ENCODE data around the gene DHFR. TPM values are rescaled to one million over a fixed set of nuclear protein-coding genes. Genes with fewer than 3 reads are reported as not detected.
A peak's percentile ranks its signal among the peaks of the same experiment; 100 is the strongest.
"Not testable (repeated sequence)": the region's sequence is repeated elsewhere in the genome, so short reads cannot be mapped to it uniquely, and the experiment has no call there.

DHFR gene
- 64.4 and 77.7 TPM in 2 replicates for total RNA-seq (2014; rRNA removed; shearing (Covaris generic))

- DNase-seq (ENCODE audit: low spot score): peak; percentile 84
Observed at GRCh38 chr5:80654391-80655230, at the start of gene DHFR, which contains the start of gene MSH3. Gene DHFR, minus strand, starts transcription at chr5:80654983. Its CDS starts 494 bp downstream, at chr5:80654489. Gene MSH3, plus strand, starts transcription at chr5:80654652. Its CDS starts 76 bp downstream, at chr5:80654728.

GRCh38 chr5:80704221-80704620 is 49.4 kb upstream of the DHFR start:
- no peak for DNase-seq (ENCODE audit: low spot score)

- no peak for DNase-seq (ENCODE audit: low spot score)
Observed at GRCh38 chr5:80703747-80704146, 49.0 kb upstream of the DHFR start.

- no peak for DNase-seq (ENCODE audit: low spot score)
Observed at GRCh38 chr5:80703291-80703690, 48.5 kb upstream of the DHFR start.

- no peak for DNase-seq (ENCODE audit: low spot score)
Observed at GRCh38 chr5:80701597-80701996, 46.8 kb upstream of the DHFR start.

- DNase-seq (ENCODE audit: low spot score): no peak
Observed at GRCh38 chr5:80698369-80698768, 43.6 kb upstream of the DHFR start.

- DNase-seq (ENCODE audit: low spot score): no peak
Observed at GRCh38 chr5:80697100-80697499, 42.3 kb upstream of the DHFR start.

- DNase-seq (ENCODE audit: low spot score): no peak
Observed at GRCh38 chr5:80696450-80696849, 41.7 kb upstream of the DHFR start.

- no peak for DNase-seq (ENCODE audit: low spot score)
Observed at GRCh38 chr5:80695666-80696065, 40.9 kb upstream of the DHFR start.

GRCh38 chr5:80689627-80690026 is 34.8 kb upstream of the DHFR start:
- no peak for DNase-seq (ENCODE audit: low spot score)

- DNase-seq (ENCODE audit: low spot score): no peak
Observed at GRCh38 chr5:80688648-80689420, 34.1 kb upstream of the DHFR start.

- DNase-seq (ENCODE audit: low spot score): no peak
Observed at GRCh38 chr5:80686757-80687156, 32.0 kb upstream of the DHFR start.

GRCh38 chr5:80676706-80677105 is 21.9 kb upstream of the DHFR start:
- DNase-seq (ENCODE audit: low spot score): no peak

- DNase-seq (ENCODE audit: low spot score): peak; percentile 68
Observed at GRCh38 chr5:80672140-80672736, 17.5 kb upstream of the DHFR start.

- no peak for DNase-seq (ENCODE audit: low spot score)
Observed at GRCh38 chr5:80668016-80668969, 13.5 kb upstream of the DHFR start.

GRCh38 chr5:80667384-80667783 is 12.6 kb upstream of the DHFR start:
- DNase-seq (ENCODE audit: low spot score): no peak

GRCh38 chr5:80665057-80665456 is 10.3 kb upstream of the DHFR start:
- DNase-seq (ENCODE audit: low spot score): no peak

- no peak for DNase-seq (ENCODE audit: low spot score)
Observed at GRCh38 chr5:80662108-80662507, 7.3 kb upstream of the DHFR start.

GRCh38 chr5:80660661-80661060 is 5.9 kb upstream of the DHFR start:
- not testable (repeated sequence) for DNase-seq (ENCODE audit: low spot score)

- no peak for DNase-seq (ENCODE audit: low spot score)
Observed at GRCh38 chr5:80659106-80659505, 4.3 kb upstream of the DHFR start.

- no peak for DNase-seq (ENCODE audit: low spot score)
Observed at GRCh38 chr5:80656425-80656824, 1.6 kb upstream of the DHFR start.
